NB4 (cell line): ENCODE data around the gene LGALS8.

Experiments used
- POLR2A ChIP-seq: IDR thresholded peaks from 2 replicates; pipeline ENCODE4 v1.6.1; 2011; ENCODE audit warnings: mild to moderate bottlenecking; ENCODE audit not compliant: insufficient read length; ENCODE audit errors: extremely low read depth
- TF ChIP-seq, protein P1 (sequence below): IDR thresholded peaks from one replicate; pipeline ENCODE4 v1.5.1; 2012; ENCODE audit warnings: low read depth, low read length

DNA sequence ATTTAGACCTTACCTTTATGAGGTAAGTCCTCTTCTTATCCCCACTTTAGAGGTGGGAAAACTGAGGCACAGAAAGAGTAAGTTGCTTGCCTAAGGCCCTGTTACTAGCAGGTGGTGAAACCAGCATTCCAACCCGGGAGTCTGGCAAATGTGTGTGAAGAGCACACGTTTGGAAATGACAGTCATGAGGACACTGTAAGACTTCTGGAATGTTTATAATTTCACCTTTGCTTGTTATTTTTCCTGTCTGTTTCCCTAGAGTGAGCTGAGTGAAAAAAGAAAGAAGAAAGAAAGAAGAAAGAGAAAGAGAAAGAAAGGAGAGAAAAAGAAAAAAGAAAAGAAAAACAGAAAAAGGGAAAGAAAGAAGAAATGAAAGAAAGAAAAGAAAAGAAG is 21.2 kb upstream of the LGALS8 start:
- TF ChIP-seq POLR2A: no peak
- TF ChIP-seq, protein P1, sequence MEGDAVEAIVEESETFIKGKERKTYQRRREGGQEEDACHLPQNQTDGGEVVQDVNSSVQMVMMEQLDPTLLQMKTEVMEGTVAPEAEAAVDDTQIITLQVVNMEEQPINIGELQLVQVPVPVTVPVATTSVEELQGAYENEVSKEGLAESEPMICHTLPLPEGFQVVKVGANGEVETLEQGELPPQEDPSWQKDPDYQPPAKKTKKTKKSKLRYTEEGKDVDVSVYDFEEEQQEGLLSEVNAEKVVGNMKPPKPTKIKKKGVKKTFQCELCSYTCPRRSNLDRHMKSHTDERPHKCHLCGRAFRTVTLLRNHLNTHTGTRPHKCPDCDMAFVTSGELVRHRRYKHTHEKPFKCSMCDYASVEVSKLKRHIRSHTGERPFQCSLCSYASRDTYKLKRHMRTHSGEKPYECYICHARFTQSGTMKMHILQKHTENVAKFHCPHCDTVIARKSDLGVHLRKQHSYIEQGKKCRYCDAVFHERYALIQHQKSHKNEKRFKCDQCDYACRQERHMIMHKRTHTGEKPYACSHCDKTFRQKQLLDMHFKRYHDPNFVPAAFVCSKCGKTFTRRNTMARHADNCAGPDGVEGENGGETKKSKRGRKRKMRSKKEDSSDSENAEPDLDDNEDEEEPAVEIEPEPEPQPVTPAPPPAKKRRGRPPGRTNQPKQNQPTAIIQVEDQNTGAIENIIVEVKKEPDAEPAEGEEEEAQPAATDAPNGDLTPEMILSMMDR: no peak
